Right atrium auricular region (tissue), 2 donors: ENCODE data around the gene MRPL3. TPM values are rescaled to one million over a fixed set of nuclear protein-coding genes. Genes with fewer than 3 reads are reported as not detected.

Experiments used
- DNase-seq: peaks from one replicate; pipeline ENCODE4 v3.0.0-alpha.2; 2019; ENCODE audit warnings: low spot score
- H3K27ac ChIP-seq, 2 donors: fragments of 200-600 bp; sonication (generic); 1 replicate in 1 of 2; 2 replicates in 1 of 2; pipeline ENCODE4 v1.5.1; 2016 to 2019
- H3K27me3 ChIP-seq, 2 donors: fragments of 200-600 bp; sonication (generic); one replicate each; pipeline versions ENCODE4 v1.5.1 to v1.6.0; 2017 to 2019
- H3K36me3 ChIP-seq: fragments of 200-600 bp; sonication (generic); one replicate; pipeline ENCODE4 v1.5.1; 2016
- H3K4me1 ChIP-seq, 2 donors: fragments of 200-600 bp; sonication (generic); one replicate each; pipeline versions ENCODE4 v1.5.1 to v1.6.0; 2017 to 2019
- H3K4me3 ChIP-seq, 2 donors: fragments of 200-600 bp; sonication (generic); 1 replicate in 1 of 2; 2 replicates in 1 of 2; pipeline ENCODE4 v1.5.1; 2017 to 2019; ENCODE audit warnings: mild to moderate bottlenecking in 1 of 2, moderate library complexity in 1 of 2
- H3K9me3 ChIP-seq, 2 donors: fragments of 200-600 bp; sonication (generic); one replicate each; pipeline ENCODE4 v1.5.1; 2019
- total RNA-seq, 2 donors: library from RNA; depleted of rRNA; stranded (reverse); fragments of >200 nt; gene quantifications; one replicate each; pipeline ENCODE4 v1.1.0, GENCODE V29; 2016
- TF ChIP-seq, protein P1 (sequence below), 2 donors: fragments of 200-600 bp; sonication (generic); IDR thresholded peaks; one replicate each; pipeline ENCODE4 v1.5.1; 2019; ENCODE audit warnings: antibody characterized with exemption in 2 of 2

Gene MRPL3
- total RNA-seq, 2 donors from 2014 or later, result 55.1 to 69.3 TPM

DNA sequence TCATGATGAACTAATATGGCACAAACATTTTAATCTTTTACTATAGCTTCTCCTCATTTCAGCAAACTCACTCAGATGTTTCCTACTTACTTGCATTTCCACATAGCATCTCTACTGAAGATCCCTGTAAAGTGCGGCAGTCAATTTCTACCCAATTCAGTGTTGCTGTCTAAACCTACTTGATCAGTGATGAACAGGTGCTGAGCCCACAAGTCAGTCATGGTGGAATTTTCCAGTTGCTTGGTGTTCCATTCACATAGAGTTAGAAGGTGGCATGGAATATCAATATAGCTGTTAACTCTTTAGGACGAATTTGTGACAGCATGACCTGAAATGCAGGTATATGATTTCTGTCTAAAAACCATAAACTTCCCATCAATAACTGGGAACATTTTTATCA is 22.7 kb downstream of the MRPL3 start:
- no peaks in the 10 kb centered on the region for H3K4me1 ChIP-seq
- H3K36me3 ChIP-seq, result peaks cover 10% of the 10 kb centered on the region
- H3K27ac ChIP-seq, result no peak overlapping the region
- TF ChIP-seq, protein P1, sequence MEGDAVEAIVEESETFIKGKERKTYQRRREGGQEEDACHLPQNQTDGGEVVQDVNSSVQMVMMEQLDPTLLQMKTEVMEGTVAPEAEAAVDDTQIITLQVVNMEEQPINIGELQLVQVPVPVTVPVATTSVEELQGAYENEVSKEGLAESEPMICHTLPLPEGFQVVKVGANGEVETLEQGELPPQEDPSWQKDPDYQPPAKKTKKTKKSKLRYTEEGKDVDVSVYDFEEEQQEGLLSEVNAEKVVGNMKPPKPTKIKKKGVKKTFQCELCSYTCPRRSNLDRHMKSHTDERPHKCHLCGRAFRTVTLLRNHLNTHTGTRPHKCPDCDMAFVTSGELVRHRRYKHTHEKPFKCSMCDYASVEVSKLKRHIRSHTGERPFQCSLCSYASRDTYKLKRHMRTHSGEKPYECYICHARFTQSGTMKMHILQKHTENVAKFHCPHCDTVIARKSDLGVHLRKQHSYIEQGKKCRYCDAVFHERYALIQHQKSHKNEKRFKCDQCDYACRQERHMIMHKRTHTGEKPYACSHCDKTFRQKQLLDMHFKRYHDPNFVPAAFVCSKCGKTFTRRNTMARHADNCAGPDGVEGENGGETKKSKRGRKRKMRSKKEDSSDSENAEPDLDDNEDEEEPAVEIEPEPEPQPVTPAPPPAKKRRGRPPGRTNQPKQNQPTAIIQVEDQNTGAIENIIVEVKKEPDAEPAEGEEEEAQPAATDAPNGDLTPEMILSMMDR (IDR thresholded peaks at IDR 0.05), result no peak
- DNase-seq, result no peak
- no peaks in the 10 kb centered on the region for H3K9me3 ChIP-seq
- no peaks in the 10 kb centered on the region for H3K27me3 ChIP-seq
- H3K4me3 ChIP-seq, result no peak overlapping the region

DNA sequence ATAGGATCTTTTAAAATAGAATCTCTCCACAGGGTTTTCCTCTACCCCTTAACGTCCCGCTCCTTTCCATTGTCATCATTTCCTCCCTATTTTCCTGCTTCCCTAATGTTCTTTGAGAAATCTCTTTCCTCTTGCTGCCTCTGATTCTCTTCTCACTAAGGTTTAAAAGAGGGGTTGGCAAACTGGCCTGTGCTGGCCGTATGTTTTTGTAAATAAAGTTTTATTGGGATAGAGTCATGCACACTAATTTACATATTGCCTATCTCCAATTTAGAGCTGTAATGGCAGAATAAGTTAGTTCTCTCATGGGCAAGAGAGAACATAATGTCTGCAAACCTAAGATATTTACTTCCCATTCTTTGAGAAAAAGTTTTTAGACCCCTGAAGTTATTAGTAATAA is 25.0 kb downstream of the MRPL3 start:
- Histone ChIP-seq H3K4me1 (no peaks in the 10 kb centered on the region), H3K36me3 (no peaks in the 10 kb centered on the region), H3K27me3 (no peaks in the 10 kb centered on the region), H3K4me3 (no peak overlapping the region), H3K9me3 (no peaks in the 10 kb centered on the region), H3K27ac (no peak overlapping the region)
- no peak for DNase-seq
- TF ChIP-seq, protein P1 (IDR thresholded peaks at IDR 0.05), result no peak

DNA sequence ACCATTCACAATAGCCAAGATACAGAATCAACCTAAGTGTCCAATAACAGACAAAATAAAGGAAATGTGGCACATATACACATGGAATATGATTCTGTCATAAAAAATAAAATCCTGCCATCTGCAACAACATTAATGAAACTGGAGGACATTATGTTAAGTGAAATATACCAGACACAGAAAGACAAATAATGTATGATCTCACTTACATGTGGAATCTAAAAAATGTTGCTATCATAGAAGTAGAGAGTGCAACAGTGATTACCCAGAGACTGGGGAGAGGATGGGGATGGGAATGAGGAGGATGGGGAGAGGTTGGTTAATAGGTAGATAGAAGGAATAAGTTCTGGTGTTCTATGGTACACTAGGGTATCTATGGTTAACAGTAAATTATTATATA is 28.7 kb downstream of the MRPL3 start:
- H3K27ac ChIP-seq, result no peak overlapping the region
- no peaks in the 10 kb centered on the region for H3K9me3 ChIP-seq
- no peaks in the 10 kb centered on the region for H3K4me1 ChIP-seq
- TF ChIP-seq, protein P1 (IDR thresholded peaks at IDR 0.05), result no peak
- no peak for DNase-seq
- H3K4me3 ChIP-seq, result no peak overlapping the region
- H3K27me3 ChIP-seq, result no peaks in the 10 kb centered on the region
- peaks cover 24% of the 10 kb centered on the region for H3K36me3 ChIP-seq

DNA sequence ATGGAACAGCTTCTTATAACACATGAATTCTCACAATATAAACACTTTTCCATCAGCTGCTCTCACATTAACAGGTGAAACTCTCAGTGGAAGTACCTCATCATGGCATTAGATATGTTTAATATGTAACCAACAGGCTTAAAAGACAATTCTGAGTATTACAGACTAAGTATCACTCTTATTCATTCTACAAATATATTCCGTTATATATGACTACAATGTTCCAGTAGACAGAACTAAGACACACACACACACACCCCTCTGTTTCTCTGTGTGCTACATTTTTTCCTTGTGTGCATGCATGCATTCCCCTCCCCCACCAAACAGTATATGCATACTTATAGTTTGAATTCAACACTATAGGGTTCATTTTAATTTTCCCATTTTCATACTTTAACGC is 32.4 kb downstream of the MRPL3 start:
- no peaks in the 10 kb centered on the region for H3K4me1 ChIP-seq
- H3K9me3 ChIP-seq, result no peaks in the 10 kb centered on the region
- TF ChIP-seq, protein P1 (IDR thresholded peaks at IDR 0.05), result no peak
- no peak overlapping the region for H3K4me3 ChIP-seq
- DNase-seq, result no peak
- H3K27me3 ChIP-seq, result no peaks in the 10 kb centered on the region
- no peak overlapping the region for H3K27ac ChIP-seq
- peaks cover 43% of the 10 kb centered on the region for H3K36me3 ChIP-seq

DNA sequence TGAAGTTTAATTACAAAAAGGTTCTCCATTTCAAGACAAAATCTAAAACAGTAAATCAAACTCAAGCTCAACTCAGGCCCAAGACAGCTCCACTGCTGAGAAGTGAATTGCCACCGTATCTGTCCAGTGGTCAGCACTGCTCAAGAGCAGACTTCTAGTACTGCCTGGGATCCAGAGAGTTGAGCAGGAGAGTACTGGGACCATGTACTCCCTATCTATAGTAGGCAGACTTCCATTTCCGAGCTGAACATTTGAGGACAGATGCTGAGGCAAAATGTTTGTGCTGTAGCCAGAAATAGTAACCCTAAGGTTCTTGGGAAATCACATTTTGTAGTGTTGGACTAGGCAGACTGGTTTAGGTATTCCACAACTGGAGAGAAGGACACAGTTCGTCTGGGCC is 44.1 kb downstream of the MRPL3 start:
- Histone ChIP-seq H3K4me3 (no peak overlapping the region), H3K4me1 (peaks cover 0 to 5% of the 10 kb centered on the region in 2 donors), H3K27ac (no peak overlapping the region), H3K9me3 (no peaks in the 10 kb centered on the region), H3K36me3 (peaks cover 20% of the 10 kb centered on the region), H3K27me3 (no peaks in the 10 kb centered on the region)
- TF ChIP-seq, protein P1 (IDR thresholded peaks at IDR 0.05), result no peak
- DNase-seq, result no peak

DNA sequence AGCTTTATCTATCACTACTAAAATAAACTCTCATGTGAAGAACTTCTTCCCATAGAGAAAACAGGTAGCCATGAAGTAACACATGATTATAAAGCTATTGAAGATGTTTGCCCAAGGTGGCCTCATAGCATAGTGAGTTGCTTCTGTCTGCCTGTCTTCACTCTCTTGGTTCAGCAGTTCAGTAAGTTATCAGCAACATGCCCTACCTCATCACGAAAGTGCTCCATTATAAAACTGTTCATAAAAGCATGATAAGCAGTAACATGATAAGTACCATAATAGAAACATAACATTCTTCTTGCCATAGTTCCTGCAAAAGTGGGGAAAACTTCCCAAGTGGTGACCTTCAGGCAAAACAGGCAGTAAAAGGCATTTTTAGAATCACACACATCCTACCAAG is 45.6 kb downstream of the MRPL3 start:
- no peak overlapping the region for H3K27ac ChIP-seq

More for the DNA sequence above, 45.6 kb downstream of the MRPL3 start:
- no peak for DNase-seq
- H3K9me3 ChIP-seq, result no peaks in the 10 kb centered on the region
- peaks cover 0 to 13% of the 10 kb centered on the region in 2 donors for H3K4me1 ChIP-seq
- TF ChIP-seq, protein P1 (IDR thresholded peaks at IDR 0.05), result no peak
- no peaks in the 10 kb centered on the region for H3K27me3 ChIP-seq
- H3K36me3 ChIP-seq, result peaks cover 17% of the 10 kb centered on the region
- H3K4me3 ChIP-seq, result no peak overlapping the region
